T-cell (primary cell): ENCODE results near the gene FLVCR2. TPM values are rescaled to one million over a fixed set of nuclear protein-coding genes. Genes with fewer than 3 reads are reported as not detected.
A peak's percentile ranks its signal among the peaks of the same experiment; 100 is the strongest.
"Not testable (repeated sequence)": the region's sequence is repeated elsewhere in the genome, so short reads cannot be mapped to it uniquely, and the experiment has no call there.

Experiments used
- ATAC-seq, 4 experiments: fragments of 200-7000 bp in 3 of 4; fragments of 150-1000 bp in 1 of 4; cut with Tn5 transposase; replicated peaks in 1 of 4; 1 replicate in 3 of 4; 2 replicates in 1 of 4; pipeline ENCODE4 v1.10.0; 2021; ENCODE audit warnings: moderate library complexity in 3 of 4, mild to moderate bottlenecking in 2 of 4, moderate number of reproducible peaks in 1 of 4
- CTCF ChIA-PET, 2 donors: fragments of 300-600 bp; sonication (Branson Sonifier 250); formaldehyde crosslinking; loops; one replicate each; lab custom pipeline; 2022; ENCODE audit warnings: antibody characterized with exemption in 2 of 2; lab: Charles Lee
- POLR2A ChIA-PET, 2 donors: fragments of 300-600 bp; sonication (Branson Sonifier 250); formaldehyde crosslinking; loops; one replicate each; lab custom pipeline; 2022; ENCODE audit warnings: antibody characterized with exemption in 2 of 2; lab: Charles Lee
- DNase-seq, 35 experiments: peaks; one replicate each; pipeline versions ENCODE4 v3.0.0 to v3.0.0-alpha.2; 2013 to 2023
- H3K27ac ChIP-seq: one replicate; pipeline ENCODE4 v1.5.1; 2013; ENCODE audit warnings: low read length
- H3K27me3 ChIP-seq, 2 experiments: replicated peaks in 1 of 2; 1 replicate in 1 of 2; 2 replicates in 1 of 2; pipeline versions ENCODE4 v1.6.1 to v1.7.0; 2013; ENCODE audit warnings: low read length in 1 of 2, mixed read lengths in 1 of 2; ENCODE audit not compliant: control insufficient read depth in 2 of 2, insufficient read depth in 2 of 2; ENCODE audit errors: extremely low read depth in 1 of 2
- H3K36me3 ChIP-seq, 2 donors: 1 replicate in 1 of 2; 2 replicates in 1 of 2; pipeline versions ENCODE4 v1.6.1 to v1.7.0; 2013; ENCODE audit warnings: low read length in 1 of 2; ENCODE audit not compliant: control insufficient read depth in 2 of 2, insufficient read depth in 1 of 2; ENCODE audit errors: extremely low read depth in 1 of 2
- H3K4me1 ChIP-seq, 2 experiments: 1 replicate in 1 of 2; 2 replicates in 1 of 2; pipeline versions ENCODE4 v1.6.1 to v1.7.0; 2013; ENCODE audit warnings: low read length in 2 of 2, mixed read lengths in 1 of 2; ENCODE audit not compliant: insufficient read depth in 2 of 2, control insufficient read depth in 1 of 2; ENCODE audit errors: extremely low read depth in 1 of 2
- H3K4me3 ChIP-seq, 2 donors: 1 replicate in 1 of 2; 2 replicates in 1 of 2; pipeline versions ENCODE4 v1.5.1 to v1.7.0; 2013; ENCODE audit warnings: mild to moderate bottlenecking in 2 of 2, low read length in 1 of 2, moderate library complexity in 1 of 2; ENCODE audit not compliant: control insufficient read depth in 1 of 2; ENCODE audit errors: extremely low read depth in 1 of 2
- H3K9me3 ChIP-seq: 2 replicates; pipeline ENCODE4 v1.7.0; 2013
- H3K27ac Mint-ChIP-seq, 2 donors: one replicate each; pipeline ENCODE4 v1.8.0; 2020 to 2021; ENCODE audit warnings: mild to moderate bottlenecking in 2 of 2, mixed read lengths in 2 of 2
- H3K27me3 Mint-ChIP-seq, 2 donors: one replicate each; pipeline ENCODE4 v1.8.0; 2021 to 2022; ENCODE audit warnings: mixed read lengths in 2 of 2
- H3K36me3 Mint-ChIP-seq: one replicate; pipeline ENCODE4 v1.8.0; 2021; ENCODE audit warnings: mixed read lengths
- H3K4me1 Mint-ChIP-seq, 3 donors: one replicate each; pipeline ENCODE4 v1.8.0; 2020 to 2022; ENCODE audit warnings: mixed read lengths in 3 of 3, mild to moderate bottlenecking in 1 of 3
- H3K4me3 Mint-ChIP-seq, 3 donors: one replicate each; pipeline ENCODE4 v1.8.0; 2020 to 2022; ENCODE audit warnings: mild to moderate bottlenecking in 3 of 3, mixed read lengths in 3 of 3, moderate library complexity in 3 of 3
- H3K9me3 Mint-ChIP-seq, 3 donors: one replicate each; pipeline ENCODE4 v1.8.0; 2020 to 2022; ENCODE audit warnings: mixed read lengths in 3 of 3
- WGBS: methylation state at CpG from one replicate; pipeline ENCODE4 v1.1.5; 2013; ENCODE audit warnings: missing lambda C conversion rate; ENCODE audit not compliant: insufficient coverage; 5-methylcytosine and 5-hydroxymethylcytosine counted together
- total RNA-seq, 35 experiments: library from RNA in 6 of 35; stranded (reverse) in 6 of 35; fragments of 120-200 nt in 1 of 35; gene quantifications; one replicate each; pipeline versions ENCODE4 v1.2.1 to v1.2.4 and lab custom pipeline; 2013 to 2026

FLVCR2 gene
- total RNA-seq, 5 donors from 2014 or later (not counting 1 experiment from before 2014, with no cell fraction given) = 1.1 to 7.1 (median 3.1) TPM

DNA sequence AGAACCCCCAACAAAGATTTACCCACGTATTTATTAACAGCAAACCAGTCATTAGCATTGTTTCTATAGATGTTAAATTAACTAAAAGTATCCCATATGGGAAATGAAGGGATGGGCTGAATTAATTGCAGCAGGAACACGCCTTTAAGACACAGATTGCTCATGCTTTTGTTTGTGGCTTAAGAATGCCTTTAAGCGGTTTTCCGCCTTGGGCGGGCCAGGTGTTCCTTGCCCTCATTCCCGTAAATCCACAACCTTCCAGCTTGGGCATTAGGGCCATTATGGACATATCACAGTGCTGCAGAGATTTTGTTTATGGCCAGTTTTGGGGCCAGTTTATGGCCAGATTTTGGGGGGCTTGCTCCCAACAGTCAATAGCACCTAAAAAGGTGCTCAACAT lies 22.6 kb downstream of the FLVCR2 start:
- H3K9me3 Mint-ChIP-seq, H3K4me3 Mint-ChIP-seq, ATAC-seq, POLR2A ChIA-PET, H3K4me1 ChIP-seq, H3K36me3 Mint-ChIP-seq, H3K9me3 ChIP-seq, H3K27ac ChIP-seq, H3K27me3 ChIP-seq, H3K4me1 Mint-ChIP-seq, DNase-seq, H3K36me3 ChIP-seq, H3K27ac Mint-ChIP-seq, H3K4me3 ChIP-seq, H3K27me3 Mint-ChIP-seq: not testable (repeated sequence)
- CTCF ChIA-PET = interaction anchor here in 1 of 2 donors (0.7 kb wide), 1 partner anchor 47 kb away, joined by 3 read pairs; no protein-coding TSS in a partner anchor
- no CpG with 5 or more reads among the region's 6 CpGs for WGBS

DNA sequence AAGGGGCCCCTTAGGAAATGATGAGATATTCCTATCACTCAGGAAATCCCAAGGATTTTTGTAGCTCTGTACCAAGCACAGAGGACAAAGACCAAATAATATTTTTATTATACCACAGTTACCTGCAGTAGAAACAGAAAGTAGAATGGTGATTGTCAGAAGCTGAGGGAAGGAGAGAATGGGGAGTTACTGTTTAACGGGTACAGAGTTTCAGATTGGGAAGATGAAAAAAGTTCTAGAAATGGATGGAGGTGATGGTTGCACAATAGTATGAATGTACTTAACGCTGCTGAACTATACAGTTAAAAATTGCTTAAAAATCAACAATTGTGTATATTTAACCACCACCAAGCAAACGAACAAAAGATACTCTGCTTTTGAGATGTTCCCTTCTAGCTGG lies 24.1 kb downstream of the FLVCR2 start:
- Mint-ChIP-seq H3K4me3 (no peak overlapping the region), H3K36me3 (peaks cover 4% of the 10 kb centered on the region), H3K9me3 (peaks cover 0 to 4% (median 0%) of the 10 kb centered on the region in 3 donors), H3K27ac (no peak overlapping the region), H3K27me3 (no peaks in the 10 kb centered on the region), H3K4me1 (no peaks in the 10 kb centered on the region)
- DNase-seq = no peak
- CTCF ChIA-PET = interaction anchor here in 1 of 2 donors (0.6 kb wide), 1 partner anchor 54 kb away, joined by 3 read pairs; no protein-coding TSS in a partner anchor
- no peaks in the 10 kb centered on the region for H3K4me1 ChIP-seq
- ATAC-seq = no peak
- POLR2A ChIA-PET = interaction anchor here in 1 of 2 donors (0.6 kb wide), 1 partner anchor 496 kb away, joined by 5 read pairs; no protein-coding TSS in a partner anchor
- no peak overlapping the region for H3K27ac ChIP-seq
- H3K27me3 ChIP-seq = no peaks in the 10 kb centered on the region
- H3K9me3 ChIP-seq = no peaks in the 10 kb centered on the region
- H3K36me3 ChIP-seq = no peaks in the 10 kb centered on the region
- no peak overlapping the region for H3K4me3 ChIP-seq
- 63% methylated on average over 2 of the region's 3 CpGs for WGBS

DNA sequence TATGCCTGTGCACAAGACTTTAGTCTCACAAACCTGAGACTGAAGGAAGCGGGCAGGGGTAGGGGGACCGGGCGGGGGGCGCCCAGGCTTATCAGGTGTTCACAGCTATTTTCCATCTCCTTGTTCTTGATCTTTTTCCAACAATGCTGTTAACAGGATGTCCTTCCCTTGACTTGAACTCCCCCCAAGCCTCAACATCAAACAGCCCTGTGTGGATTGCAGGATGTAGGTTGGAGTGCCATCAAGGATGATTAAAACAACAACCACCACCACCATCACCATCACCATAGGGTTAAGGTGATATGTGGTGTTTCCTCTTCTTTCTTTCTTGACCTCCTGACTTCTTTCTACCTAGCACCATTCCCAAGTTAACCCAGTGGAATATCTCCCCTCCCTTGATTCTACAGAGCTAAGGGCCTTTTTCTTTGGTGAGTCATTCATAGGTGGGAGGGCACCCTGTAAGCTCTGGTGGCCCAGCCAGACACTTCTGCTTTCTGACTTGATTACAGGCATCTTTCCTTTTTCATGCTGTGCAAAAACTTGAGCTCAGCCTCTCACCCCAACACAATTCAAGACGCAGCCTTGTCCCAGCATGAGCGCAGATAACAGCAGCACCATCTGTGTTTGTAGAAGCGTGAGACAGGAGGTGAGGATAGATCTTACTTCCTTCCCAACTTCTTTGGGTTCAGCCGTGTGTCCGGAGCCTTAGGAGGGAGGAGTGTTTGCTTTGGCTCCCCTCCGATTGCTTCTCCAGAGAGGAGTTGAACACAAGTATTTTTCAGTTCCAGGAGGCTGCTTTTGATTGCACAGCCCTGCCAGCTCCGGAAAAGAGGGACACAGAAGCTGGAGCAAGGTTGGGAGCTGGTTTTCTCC lies 26.8 kb downstream of the FLVCR2 start:
- H3K36me3 Mint-ChIP-seq = peaks cover 20% of the 10 kb centered on the region
- no peaks in the 10 kb centered on the region for H3K4me1 Mint-ChIP-seq
- ChIA-PET CTCF (no interaction called here), POLR2A (no interaction called here)
- no peak overlapping the region for H3K27ac ChIP-seq
- no peak overlapping the region for H3K27ac Mint-ChIP-seq
- H3K9me3 Mint-ChIP-seq = peaks cover 0 to 6% (median 0%) of the 10 kb centered on the region in 3 donors
- ATAC-seq = no peak
- H3K4me3 ChIP-seq = no peak overlapping the region
- no peaks in the 10 kb centered on the region for H3K27me3 Mint-ChIP-seq
- 100% methylated on average over 5 of the region's 11 CpGs for WGBS
- no peaks in the 10 kb centered on the region for H3K36me3 ChIP-seq
- H3K4me3 Mint-ChIP-seq = no peak overlapping the region
- no peaks in the 10 kb centered on the region for H3K4me1 ChIP-seq
- H3K27me3 ChIP-seq = no peaks in the 10 kb centered on the region
- H3K9me3 ChIP-seq = no peaks in the 10 kb centered on the region
- DNase-seq = peak in 1 of 35 experiments; percentile 11

DNA sequence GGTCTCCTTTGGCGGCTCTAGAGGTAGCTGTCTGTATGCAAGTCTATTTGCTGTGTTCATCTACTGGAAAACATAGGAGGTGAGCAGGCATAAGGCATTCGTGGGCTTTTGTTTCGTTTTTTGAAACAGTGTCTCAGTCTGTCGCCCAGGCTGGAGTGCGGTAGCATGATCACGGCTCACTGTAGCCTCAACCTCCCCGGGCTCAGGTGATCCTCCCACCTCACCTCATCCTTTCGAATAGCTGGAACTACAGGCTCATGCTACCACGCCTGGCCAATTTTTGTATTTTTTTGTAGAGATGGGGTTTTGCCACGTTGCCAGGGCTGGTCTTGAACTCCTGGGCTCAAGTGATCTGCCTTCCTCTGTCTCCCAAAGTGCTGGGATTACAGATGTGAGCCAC lies 27.5 kb downstream of the FLVCR2 start:
- H3K27ac ChIP-seq = no peak overlapping the region
- H3K4me1 ChIP-seq = no peaks in the 10 kb centered on the region
- no peak overlapping the region for H3K4me3 Mint-ChIP-seq
- H3K27me3 Mint-ChIP-seq = no peaks in the 10 kb centered on the region
- DNase-seq (no peak), ATAC-seq (no peak)
- CTCF ChIA-PET = no interaction called here
- WGBS = 83% methylated on average over 2 of the region's 10 CpGs
- H3K9me3 Mint-ChIP-seq = peaks cover 0 to 6% (median 0%) of the 10 kb centered on the region in 3 donors
- no peaks in the 10 kb centered on the region for H3K36me3 ChIP-seq
- no peak overlapping the region for H3K27ac Mint-ChIP-seq
- peaks cover 20% of the 10 kb centered on the region for H3K36me3 Mint-ChIP-seq
- H3K4me3 ChIP-seq = no peak overlapping the region
- H3K27me3 ChIP-seq = no peaks in the 10 kb centered on the region
- POLR2A ChIA-PET = no interaction called here
- no peaks in the 10 kb centered on the region for H3K4me1 Mint-ChIP-seq
- no peaks in the 10 kb centered on the region for H3K9me3 ChIP-seq

DNA sequence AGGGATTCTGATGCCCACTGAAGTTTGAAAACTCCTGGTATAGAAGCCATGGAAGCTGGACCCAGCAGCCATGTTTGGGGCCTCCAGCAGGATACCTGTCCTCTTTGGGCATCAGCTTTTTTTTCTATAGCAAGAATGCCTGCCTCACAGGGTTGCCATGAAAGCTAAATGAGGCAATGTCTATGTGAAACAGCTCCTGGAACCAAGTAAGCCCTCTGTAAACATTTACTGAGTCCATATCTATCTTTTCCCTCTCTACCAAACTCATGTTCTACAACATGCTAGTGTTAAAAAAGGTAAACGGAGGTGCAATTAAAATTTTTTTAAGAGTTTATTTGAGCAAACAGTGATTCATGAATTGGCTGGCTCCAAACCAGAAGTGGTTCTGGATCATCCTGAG lies 28.6 kb downstream of the FLVCR2 start:
- Histone ChIP-seq H3K9me3 (no peaks in the 10 kb centered on the region), H3K4me3 (no peak overlapping the region), H3K4me1 (no peaks in the 10 kb centered on the region), H3K36me3 (no peaks in the 10 kb centered on the region), H3K27me3 (no peaks in the 10 kb centered on the region), H3K27ac (no peak overlapping the region)
- POLR2A ChIA-PET = no interaction called here
- Mint-ChIP-seq H3K4me1 (no peaks in the 10 kb centered on the region), H3K27me3 (no peaks in the 10 kb centered on the region), H3K27ac (no peak overlapping the region), H3K9me3 (peaks cover 0 to 6% (median 0%) of the 10 kb centered on the region in 3 donors), H3K4me3 (no peak overlapping the region), H3K36me3 (peaks cover 20% of the 10 kb centered on the region)
- WGBS = no CpG with 5 or more reads among the region's 1 CpG
- ATAC-seq (no peak), DNase-seq (no peak)
- CTCF ChIA-PET = no interaction called here

DNA sequence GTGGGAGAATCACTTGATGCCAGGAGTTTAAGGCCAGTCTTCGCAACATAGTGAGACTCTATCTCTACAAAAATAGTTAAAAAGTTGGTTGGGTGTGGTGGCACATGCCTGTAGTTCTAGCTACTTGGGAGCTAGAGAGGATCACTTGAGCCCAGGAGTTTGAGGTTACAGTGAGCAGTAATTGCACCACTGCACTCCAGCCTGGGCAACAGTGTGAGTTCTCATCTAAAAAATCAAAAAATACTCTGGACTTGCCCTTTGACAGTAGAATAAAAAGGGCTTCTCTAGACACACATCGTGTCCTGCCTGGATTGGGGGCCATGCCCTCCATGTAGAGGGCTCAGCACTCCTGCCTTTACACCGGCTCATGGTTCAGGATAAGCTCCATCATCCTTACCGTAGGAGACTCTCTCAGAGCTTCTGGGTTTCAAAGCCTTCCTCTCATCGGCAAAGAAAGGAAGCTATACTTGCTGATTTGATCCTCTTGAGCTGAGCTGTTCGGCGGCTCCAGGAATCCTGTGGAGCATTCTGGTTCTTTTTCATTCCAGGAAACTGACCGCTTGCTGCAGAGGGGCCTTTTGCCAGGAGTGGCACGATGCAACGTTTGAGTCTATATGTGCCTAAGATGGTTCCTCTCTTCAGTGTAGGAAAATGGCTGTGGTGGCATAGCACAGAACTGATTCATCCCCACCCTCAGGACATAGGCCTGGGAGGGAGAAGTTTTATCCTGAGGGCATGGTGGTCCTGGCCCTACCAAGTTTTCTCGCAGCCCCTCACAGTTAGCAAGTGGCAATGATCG lies 29.6 kb downstream of the FLVCR2 start:
- Mint-ChIP-seq H3K4me1 (no peaks in the 10 kb centered on the region), H3K4me3 (no peak overlapping the region), H3K27ac (no peak overlapping the region), H3K9me3 (peaks cover 0 to 6% (median 0%) of the 10 kb centered on the region in 3 donors), H3K36me3 (peaks cover 20% of the 10 kb centered on the region), H3K27me3 (no peaks in the 10 kb centered on the region)
- 84% methylated on average over 6 of the region's 12 CpGs for WGBS
- no peak overlapping the region for H3K27ac ChIP-seq
- H3K4me1 ChIP-seq = no peaks in the 10 kb centered on the region
- no peak for DNase-seq
- H3K9me3 ChIP-seq = no peaks in the 10 kb centered on the region
- no peaks in the 10 kb centered on the region for H3K27me3 ChIP-seq
- H3K36me3 ChIP-seq = no peaks in the 10 kb centered on the region
- CTCF ChIA-PET = no interaction called here
- no peak overlapping the region for H3K4me3 ChIP-seq
- POLR2A ChIA-PET = no interaction called here
- ATAC-seq = no peak
